Glutamatergic neuron (in vitro differentiated cells): Measurements from ENCODE around the gene PHC3. TPM values are rescaled to one million over a fixed set of nuclear protein-coding genes. Genes with fewer than 3 reads are reported as not detected.

Source experiments
- DNase-seq: peaks from one replicate; pipeline ENCODE4 v3.0.0; 2022
- H3K27ac Mint-ChIP-seq: one replicate; pipeline ENCODE4 v1.8.0; 2020; ENCODE audit warnings: mild to moderate bottlenecking, mixed read lengths, inconsistent platforms; ENCODE audit not compliant: unreplicated experiment
- H3K27me3 Mint-ChIP-seq: one replicate; pipeline ENCODE4 v1.8.0; 2020; ENCODE audit warnings: mild to moderate bottlenecking, moderate library complexity, mixed read lengths, inconsistent platforms; ENCODE audit not compliant: unreplicated experiment
- H3K36me3 Mint-ChIP-seq: one replicate; pipeline ENCODE4 v1.8.0; 2020; ENCODE audit warnings: mild to moderate bottlenecking, mixed read lengths, inconsistent platforms; ENCODE audit not compliant: unreplicated experiment
- H3K4me1 Mint-ChIP-seq: one replicate; pipeline ENCODE4 v1.8.0; 2020; ENCODE audit warnings: mild to moderate bottlenecking, low read depth, mixed read lengths, inconsistent platforms; ENCODE audit not compliant: unreplicated experiment
- H3K4me3 Mint-ChIP-seq: one replicate; pipeline ENCODE4 v1.8.0; 2020; ENCODE audit warnings: mild to moderate bottlenecking, mixed read lengths, inconsistent platforms; ENCODE audit not compliant: unreplicated experiment
- H3K9me3 Mint-ChIP-seq: one replicate; pipeline ENCODE4 v1.8.0; 2020; ENCODE audit warnings: mild to moderate bottlenecking, moderate library complexity, mixed read lengths, inconsistent platforms; ENCODE audit not compliant: unreplicated experiment
- total RNA-seq: library from RNA; stranded (reverse); fragmentation: NEBNext Ultra II Directional; extraction: Animal tissue kit (Norgen Biotek cat#: 25700); gene quantifications from one replicate; pipeline ENCODE4 v1.2.1, GENCODE V29; 2021; ENCODE audit not compliant: unreplicated experiment
- TF ChIP-seq, protein P1 (sequence below): fragments of 200-600 bp; sonication (generic); IDR thresholded peaks from one replicate; pipeline ENCODE4 v1.5.0; 2021; ENCODE audit not compliant: partially characterized antibody, unreplicated experiment

PHC3 gene
- total RNA-seq, 1 donor from 2014 or later, result 31.9 TPM

DNA sequence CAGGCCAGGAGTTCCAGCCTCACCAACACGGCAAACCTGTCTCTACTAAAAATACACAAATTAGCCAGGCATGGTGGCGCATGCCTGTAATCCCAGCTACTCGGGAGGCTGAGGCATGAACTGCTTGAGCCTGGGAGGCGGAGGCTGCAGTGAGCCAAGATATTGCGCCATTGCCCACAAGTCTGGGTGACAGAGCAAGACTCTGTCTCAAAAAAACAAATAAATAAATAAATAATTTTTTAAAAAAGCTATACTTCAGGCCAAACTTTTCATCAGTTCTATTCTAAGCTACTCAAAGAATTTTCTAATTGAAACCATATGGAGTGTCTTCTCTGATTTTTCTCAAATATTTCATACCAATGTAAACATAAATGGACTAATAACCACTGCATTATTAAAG, 43.5 kb downstream of the PHC3 start:
- Mint-ChIP-seq H3K9me3 (peaks cover 2% of the 10 kb centered on the region), H3K36me3 (no peaks in the 10 kb centered on the region), H3K4me1 (no peaks in the 10 kb centered on the region), H3K4me3 (no peak overlapping the region), H3K27me3 (no peaks in the 10 kb centered on the region), H3K27ac (no peak overlapping the region)
- DNase-seq, result no peak
- TF ChIP-seq, protein P1, sequence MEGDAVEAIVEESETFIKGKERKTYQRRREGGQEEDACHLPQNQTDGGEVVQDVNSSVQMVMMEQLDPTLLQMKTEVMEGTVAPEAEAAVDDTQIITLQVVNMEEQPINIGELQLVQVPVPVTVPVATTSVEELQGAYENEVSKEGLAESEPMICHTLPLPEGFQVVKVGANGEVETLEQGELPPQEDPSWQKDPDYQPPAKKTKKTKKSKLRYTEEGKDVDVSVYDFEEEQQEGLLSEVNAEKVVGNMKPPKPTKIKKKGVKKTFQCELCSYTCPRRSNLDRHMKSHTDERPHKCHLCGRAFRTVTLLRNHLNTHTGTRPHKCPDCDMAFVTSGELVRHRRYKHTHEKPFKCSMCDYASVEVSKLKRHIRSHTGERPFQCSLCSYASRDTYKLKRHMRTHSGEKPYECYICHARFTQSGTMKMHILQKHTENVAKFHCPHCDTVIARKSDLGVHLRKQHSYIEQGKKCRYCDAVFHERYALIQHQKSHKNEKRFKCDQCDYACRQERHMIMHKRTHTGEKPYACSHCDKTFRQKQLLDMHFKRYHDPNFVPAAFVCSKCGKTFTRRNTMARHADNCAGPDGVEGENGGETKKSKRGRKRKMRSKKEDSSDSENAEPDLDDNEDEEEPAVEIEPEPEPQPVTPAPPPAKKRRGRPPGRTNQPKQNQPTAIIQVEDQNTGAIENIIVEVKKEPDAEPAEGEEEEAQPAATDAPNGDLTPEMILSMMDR, result no peak

DNA sequence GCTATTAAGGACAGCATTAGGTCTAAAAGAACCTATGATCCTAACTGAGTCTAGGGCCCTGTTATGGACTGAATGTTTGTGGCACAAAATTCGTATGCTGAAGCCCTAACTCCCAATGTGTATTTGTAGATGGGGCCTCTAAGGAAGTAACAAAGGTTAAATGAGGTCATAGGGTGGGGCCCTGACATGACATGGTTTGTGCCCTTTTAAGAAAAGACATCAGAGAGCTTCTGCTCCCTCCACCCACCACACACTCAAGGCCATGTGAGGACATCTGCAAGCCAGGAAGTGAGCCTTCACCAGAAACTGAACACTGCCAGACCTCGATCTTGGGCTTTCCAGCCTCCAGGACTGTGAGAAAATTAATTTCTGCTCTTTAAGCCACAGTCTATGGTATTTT, 49.2 kb downstream of the PHC3 start:
- Mint-ChIP-seq H3K27ac (no peak overlapping the region), H3K9me3 (peaks cover 2% of the 10 kb centered on the region), H3K27me3 (no peaks in the 10 kb centered on the region), H3K4me3 (no peak overlapping the region), H3K36me3 (peaks cover 5% of the 10 kb centered on the region), H3K4me1 (no peaks in the 10 kb centered on the region)
- no peak for DNase-seq
- TF ChIP-seq, protein P1, result no peak

DNA sequence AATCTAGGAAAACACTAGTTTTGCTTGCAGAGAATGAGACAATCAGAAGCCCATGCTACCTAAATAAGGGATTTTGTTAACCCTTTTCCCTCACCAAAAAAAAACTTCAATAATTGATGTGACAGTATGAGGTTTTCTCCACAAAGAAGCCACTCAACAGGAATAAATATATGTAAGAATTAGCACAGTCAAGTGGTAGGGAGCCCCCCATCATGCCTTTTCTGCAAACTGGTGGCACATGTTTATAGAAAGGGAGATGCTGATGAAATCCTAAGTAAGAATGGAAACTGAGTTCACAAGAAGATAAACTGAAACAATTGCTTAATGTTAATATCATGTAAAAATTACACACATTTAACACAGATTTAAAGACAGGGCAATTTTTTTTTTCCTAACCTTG, 51.0 kb downstream of the PHC3 start:
- TF ChIP-seq, protein P1, result no peak
- Mint-ChIP-seq H3K36me3 (peaks cover 5% of the 10 kb centered on the region), H3K4me1 (no peaks in the 10 kb centered on the region), H3K27me3 (no peaks in the 10 kb centered on the region), H3K4me3 (no peak overlapping the region), H3K9me3 (peaks cover 2% of the 10 kb centered on the region), H3K27ac (no peak overlapping the region)
- DNase-seq, result no peak

DNA sequence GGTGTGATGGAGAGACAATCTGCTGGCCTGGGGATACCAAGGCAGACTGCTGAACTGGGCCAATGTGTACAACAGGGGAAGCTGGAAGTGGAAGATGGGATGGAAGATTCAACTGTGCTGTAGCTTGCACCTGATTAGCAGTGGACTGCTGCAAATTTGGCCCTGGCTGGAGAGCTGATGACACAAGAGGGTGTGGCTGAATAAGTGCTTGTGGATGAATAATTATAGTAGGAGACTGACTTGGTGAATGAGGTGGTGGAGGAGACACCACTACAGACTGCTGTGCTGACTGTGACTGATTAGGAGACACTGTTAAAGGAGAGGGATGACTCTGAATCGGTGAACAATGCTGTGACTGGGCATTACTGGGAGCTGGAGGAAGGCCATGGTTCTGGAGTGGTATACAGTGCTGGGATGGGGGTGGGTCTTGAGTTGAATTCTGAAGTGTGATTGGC, 52.5 kb downstream of the PHC3 start:
- Mint-ChIP-seq H3K27ac (no peak overlapping the region), H3K27me3 (no peaks in the 10 kb centered on the region), H3K36me3 (peaks cover 5% of the 10 kb centered on the region), H3K4me1 (no peaks in the 10 kb centered on the region), H3K9me3 (no peaks in the 10 kb centered on the region), H3K4me3 (no peak overlapping the region)
- TF ChIP-seq, protein P1, result no peak
- no peak for DNase-seq

DNA sequence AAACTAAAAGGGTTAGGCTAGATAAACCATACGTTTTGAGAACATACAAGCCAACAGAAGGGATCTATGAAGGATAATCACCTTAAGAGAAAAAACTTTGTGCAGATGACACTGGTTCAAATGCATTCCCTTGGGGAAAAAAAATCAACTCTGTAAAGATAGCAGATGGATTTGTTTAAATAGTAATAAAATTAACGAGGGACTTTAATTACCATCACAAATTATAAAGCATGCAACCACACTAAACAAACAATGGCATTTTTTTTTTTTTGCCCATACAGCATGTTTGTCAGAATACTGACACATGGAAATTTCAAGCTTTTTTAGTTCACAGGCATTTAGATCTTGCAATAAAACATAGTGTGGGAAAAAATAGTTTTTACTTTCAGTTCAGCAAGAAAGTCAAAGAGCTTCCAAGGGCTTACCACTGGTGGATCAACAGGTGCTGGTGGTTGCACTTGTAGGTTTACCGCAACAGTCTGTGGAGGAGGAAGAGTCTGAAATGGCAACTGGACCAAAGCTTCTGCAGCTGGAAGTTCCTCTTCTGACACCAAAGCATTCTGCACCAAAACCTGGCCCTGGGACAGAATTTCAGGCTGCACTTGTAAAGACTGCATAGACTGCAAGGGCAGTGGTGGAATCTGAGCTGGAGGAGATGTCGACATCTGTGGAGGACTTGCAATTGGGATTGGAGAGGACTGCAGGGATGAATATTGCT, 53.1 kb downstream of the PHC3 start:
- Mint-ChIP-seq H3K4me1 (no peaks in the 10 kb centered on the region), H3K27me3 (no peaks in the 10 kb centered on the region), H3K4me3 (no peak overlapping the region), H3K9me3 (no peaks in the 10 kb centered on the region), H3K36me3 (peaks cover 5% of the 10 kb centered on the region), H3K27ac (no peak overlapping the region)
- TF ChIP-seq, protein P1, result no peak
- DNase-seq, result no peak
